Renal pelvis (tissue), 12 donors: ENCODE data around the gene CYLC1. TPM values are rescaled to one million over a fixed set of nuclear protein-coding genes. Genes with fewer than 3 reads are reported as not detected.

Source experiments
- DNase-seq: peaks from one replicate; pipeline ENCODE4 v3.0.0-alpha.2; 2013
- long read RNA-seq, 16 experiments: transcript quantifications; one replicate each; lab custom pipeline, GENCODE V29; 2026
- polyA plus RNA-seq, 3 donors: library from polyadenylated mRNA; unstranded; fragments of 120-200 nt; gene quantifications; one replicate each; pipeline ENCODE4 v1.2.1, GENCODE V29; 2013; ENCODE audit not compliant: insufficient read length in 3 of 3

The CYLC1 gene, protein sequence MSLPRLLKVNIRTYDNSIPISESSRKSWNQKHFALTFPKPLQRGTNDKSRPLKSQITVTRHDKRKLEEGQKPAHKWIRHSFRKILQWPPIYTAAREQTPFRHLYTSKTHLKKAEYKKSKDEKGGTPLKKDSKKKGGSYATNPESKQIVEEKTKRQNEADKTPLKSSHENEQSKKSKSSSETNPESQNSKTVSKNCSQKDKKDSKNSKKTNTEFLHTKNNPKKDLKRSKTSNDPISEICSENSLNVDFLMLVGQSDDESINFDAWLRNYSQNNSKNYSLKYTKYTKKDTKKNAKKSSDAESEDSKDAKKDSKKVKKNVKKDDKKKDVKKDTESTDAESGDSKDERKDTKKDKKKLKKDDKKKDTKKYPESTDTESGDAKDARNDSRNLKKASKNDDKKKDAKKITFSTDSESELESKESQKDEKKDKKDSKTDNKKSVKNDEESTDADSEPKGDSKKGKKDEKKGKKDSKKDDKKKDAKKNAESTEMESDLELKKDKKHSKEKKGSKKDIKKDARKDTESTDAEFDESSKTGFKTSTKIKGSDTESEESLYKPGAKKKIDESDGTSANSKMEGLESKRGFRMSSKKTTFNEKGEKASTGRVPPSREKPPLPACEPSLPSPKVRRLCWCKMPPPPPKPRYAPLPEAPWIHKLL
- polyA plus RNA-seq = not detected
- long read RNA-seq, donor 1 = 0 reads
- long read RNA-seq, donor 2 = 0 reads
- long read RNA-seq, donor 3 = 0 reads
- long read RNA-seq, donor 4 = 0 reads
- long read RNA-seq, donor 5 = 0 reads
- long read RNA-seq, donor 6 = 0 reads
- long read RNA-seq, donor 7 = 0 reads
- long read RNA-seq, donor 8 = 0 reads
- long read RNA-seq, donor 9 = 0 reads
- long read RNA-seq, donor 10 = 0 reads
- long read RNA-seq, donor 11 = 0 reads
- long read RNA-seq, donor 12 = 0 reads
- long read RNA-seq, donor 13 = 0 reads
- long read RNA-seq, donor 14 = 0 reads
- long read RNA-seq, donor 15 = 0 reads
- long read RNA-seq, donor 16 = 0 reads

GRCh38 chrX:83860846-83861245, at the start of gene CYLC1:
Gene CYLC1 (plus strand): TSS chrX:83861146. CDS start chrX:83861183, 37 bp downstream.
- no peak for DNase-seq

GRCh38 chrX:83819304-83819703, 41.6 kb upstream of the CYLC1 start:
- DNase-seq = no peak

GRCh38 chrX:83829874-83830273, 31.1 kb upstream of the CYLC1 start:
- no peak for DNase-seq

GRCh38 chrX:83845397-83845796, 15.5 kb upstream of the CYLC1 start:
- DNase-seq = peak; percentile 1

DNA sequence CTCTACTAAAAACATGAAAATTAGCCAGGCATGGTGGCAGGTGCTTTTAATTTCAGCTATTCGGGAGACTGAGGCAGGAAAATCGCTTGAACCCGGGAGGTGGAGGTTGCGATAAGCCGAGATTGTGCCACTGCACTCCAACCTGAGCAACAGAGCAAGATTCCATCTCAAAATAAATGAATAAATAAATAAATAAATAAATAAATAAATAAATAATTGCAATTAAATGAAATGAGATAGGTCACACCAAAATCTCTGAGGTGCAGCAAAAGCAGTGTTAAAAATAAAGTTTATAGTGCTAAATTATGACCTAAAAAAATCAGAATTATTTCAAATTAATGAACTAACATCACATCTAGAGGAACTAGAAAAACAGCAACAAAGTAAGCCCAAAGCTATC, 13.6 kb upstream of the CYLC1 start:
- no peak for DNase-seq

DNA sequence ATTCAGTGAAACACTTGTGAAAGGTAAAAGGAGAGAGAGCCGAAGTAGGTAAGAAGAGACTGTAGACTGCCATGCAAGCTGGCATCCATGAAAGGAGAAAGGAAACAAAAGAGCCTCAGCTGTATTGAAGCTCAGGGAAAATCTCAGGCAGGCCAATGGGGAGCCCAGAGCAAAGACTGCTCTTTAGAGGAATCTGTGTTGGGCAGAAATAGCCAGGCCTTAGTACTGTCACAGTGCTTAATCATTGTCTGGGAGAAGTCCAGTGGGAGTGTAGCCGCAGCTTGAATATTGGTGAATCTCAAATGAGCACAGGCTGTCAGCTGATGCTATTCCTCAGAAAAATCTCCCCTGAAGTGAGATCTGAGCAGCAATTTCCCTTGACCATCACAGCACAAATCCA, 27.6 kb downstream of the CYLC1 start:
- no peak for DNase-seq

- no peak for DNase-seq
Measured at GRCh38 chrX:83892433-83892832, 31.5 kb downstream of the CYLC1 start.

DNA sequence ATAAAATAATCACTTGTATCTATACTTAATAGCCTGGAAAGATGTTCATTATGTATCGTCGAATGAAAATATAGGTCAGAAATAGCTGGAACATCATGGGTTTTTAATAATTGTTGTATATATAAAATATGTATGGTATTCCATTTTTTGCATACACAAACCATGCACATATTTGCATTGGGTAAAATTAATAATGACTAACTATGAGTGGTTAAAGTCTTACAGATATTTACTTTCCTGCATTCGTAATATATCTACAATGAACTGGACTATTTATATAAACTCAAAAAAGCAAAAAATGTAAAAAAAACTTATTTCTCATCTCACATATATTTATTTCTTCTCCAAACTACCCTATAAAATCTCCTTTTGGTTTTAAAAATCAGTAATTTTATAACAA, 46.0 kb downstream of the CYLC1 start:
- DNase-seq = no peak

- DNase-seq = no peak
Measured at GRCh38 chrX:83916525-83916924, 55.6 kb downstream of the CYLC1 start.

- no peak for DNase-seq
Measured at GRCh38 chrX:83934220-83934619, 73.3 kb downstream of the CYLC1 start.
